IMR-90 (cell line): ENCODE measurements around the gene FAM219A. TPM values are rescaled to one million over a fixed set of nuclear protein-coding genes. Genes with fewer than 3 reads are reported as not detected.
A peak's percentile ranks its signal among the peaks of the same experiment; 100 is the strongest.

Experiments
- ATAC-seq: fragments of 200-7000 bp; cut with Tn5 transposase; 2 replicates; pipeline ENCODE4 v1.9.1; 2020; ENCODE audit warnings: low read depth, mild to moderate bottlenecking, moderate library complexity
- BruUV-seq: library from RNA; stranded (reverse); fragments of 400-500 nt; replicated peaks from 2 replicates; lab custom pipeline; 2021; lab: Mats Ljungman, UMichigan
- CTCF ChIA-PET: fragments of 300-600 bp; formaldehyde crosslinking; extraction: SDS; loops from one replicate; lab custom pipeline; 2021; ENCODE audit warnings: antibody characterized with exemption; lab: Yijun Ruan, JAX
- POLR2A ChIA-PET: fragments of 300-600 bp; sonication (Branson Sonifier 250); formaldehyde crosslinking; loops from one replicate; lab custom pipeline; 2022; ENCODE audit warnings: antibody characterized with exemption; ENCODE audit not compliant: unreplicated experiment; lab: Charles Lee
- DNase-seq: peaks from one replicate; pipeline ENCODE4 v3.0.0; 2013
- H2AFZ ChIP-seq: replicated peaks from 2 replicates; pipeline ENCODE3; 2013; ENCODE audit warnings: low read length, mild to moderate bottlenecking; ENCODE audit not compliant: poor library complexity
- H2AK5ac ChIP-seq: 2 replicates; pipeline ENCODE4 v1.6.1; 2013; ENCODE audit warnings: low read depth, low read length, inconsistent platforms
- H2AK9ac ChIP-seq: replicated peaks from 2 replicates; pipeline ENCODE3; 2013; ENCODE audit warnings: mild to moderate bottlenecking, low read depth, low read length, moderate library complexity; ENCODE audit not compliant: poor library complexity
- H2BK120ac ChIP-seq: 2 replicates; pipeline ENCODE4 v1.6.1; 2013; ENCODE audit warnings: low read depth, low read length, inconsistent platforms
- H2BK15ac ChIP-seq: 3 replicates; pipeline ENCODE4 v1.6.1; 2013; ENCODE audit warnings: low read depth, low read length, inconsistent platforms
- H2BK20ac ChIP-seq: 2 replicates; pipeline ENCODE4 v1.6.1; 2013; ENCODE audit warnings: low read depth, mild to moderate bottlenecking, inconsistent platforms, low read length, moderate library complexity
- H2BK5ac ChIP-seq: 2 replicates; pipeline ENCODE4 v1.6.1; 2013; ENCODE audit warnings: mild to moderate bottlenecking, low read depth, low read length, inconsistent platforms; ENCODE audit not compliant: poor library complexity, severe bottlenecking
- H3K14ac ChIP-seq: replicated peaks from 2 replicates; pipeline ENCODE4 v1.6.1; 2013; ENCODE audit warnings: low read depth, low read length, inconsistent platforms
- H3K18ac ChIP-seq: 2 replicates; pipeline ENCODE4 v1.6.1; 2013; ENCODE audit warnings: low read depth, low read length, control low read depth
- H3K23ac ChIP-seq: 2 replicates; pipeline ENCODE4 v1.6.1; 2013; ENCODE audit warnings: low read depth, low read length, inconsistent platforms
- H3K27ac ChIP-seq: 2 replicates; pipeline ENCODE4 v1.5.1; 2013; ENCODE audit warnings: mild to moderate bottlenecking, control low read depth, low read length; ENCODE audit not compliant: insufficient read depth
- H3K27me3 ChIP-seq: 2 replicates; pipeline ENCODE4 v1.6.1; 2013; ENCODE audit warnings: low read length; ENCODE audit not compliant: control insufficient read depth, insufficient read depth
- H3K36me3 ChIP-seq: 2 replicates; pipeline ENCODE4 v1.6.1; 2013; ENCODE audit warnings: low read length, mixed read lengths; ENCODE audit not compliant: control insufficient read depth, insufficient read depth
- H3K4ac ChIP-seq: 2 replicates; pipeline ENCODE4 v1.6.1; 2013; ENCODE audit warnings: low read depth, low read length, inconsistent platforms
- H3K4me1 ChIP-seq: 2 replicates; pipeline ENCODE4 v1.6.1; 2013; ENCODE audit warnings: low read length, mixed read lengths; ENCODE audit not compliant: control insufficient read depth, insufficient read depth
- H3K4me2 ChIP-seq: 2 replicates; pipeline ENCODE4 v1.6.1; 2013; ENCODE audit warnings: low read depth, mild to moderate bottlenecking, control low read depth, low read length, moderate library complexity
- H3K4me3 ChIP-seq: 2 replicates; pipeline ENCODE4 v1.5.1; 2013; ENCODE audit warnings: low read depth, mild to moderate bottlenecking, control low read depth, low read length, moderate library complexity; ENCODE audit not compliant: insufficient read depth
- H3K56ac ChIP-seq: 2 replicates; pipeline ENCODE4 v1.6.1; 2013; ENCODE audit warnings: low read length, inconsistent platforms; ENCODE audit not compliant: insufficient read depth; ENCODE audit errors: extremely low read depth
- H3K79me1 ChIP-seq, 2 experiments: 2 replicates each; pipeline ENCODE4 v1.6.1; 2013; ENCODE audit warnings: low read length in 2 of 2, inconsistent platforms in 1 of 2, low read depth in 1 of 2
- H3K9ac ChIP-seq: 2 replicates; pipeline ENCODE4 v1.6.1; 2013; ENCODE audit warnings: low read depth, low read length, control low read depth
- H3K9me1 ChIP-seq: 2 replicates; pipeline ENCODE4 v1.6.1; 2013; ENCODE audit warnings: low read length, inconsistent platforms; ENCODE audit not compliant: insufficient read depth
- H3K9me3 ChIP-seq: 2 replicates; pipeline ENCODE4 v1.6.1; 2013; ENCODE audit warnings: low read length; ENCODE audit not compliant: control insufficient read depth, insufficient read depth
- H4K20me1 ChIP-seq: 2 replicates; pipeline ENCODE4 v1.6.1; 2013; ENCODE audit warnings: low read length, inconsistent platforms; ENCODE audit not compliant: insufficient read depth
- H4K5ac ChIP-seq: 2 replicates; pipeline ENCODE4 v1.6.1; 2013; ENCODE audit warnings: mild to moderate bottlenecking, low read depth, low read length, control low read depth
- H4K8ac ChIP-seq, 2 experiments: 2 replicates each; pipeline ENCODE4 v1.6.1; 2013; ENCODE audit warnings: low read depth in 2 of 2, low read length in 2 of 2, control low read depth in 1 of 2, inconsistent platforms in 1 of 2
- H4K91ac ChIP-seq: 2 replicates; pipeline ENCODE4 v1.6.1; 2013; ENCODE audit warnings: low read depth, low read length, inconsistent platforms; ENCODE audit not compliant: insufficient read depth
- CEBPB ChIP-seq: IDR thresholded peaks from 2 replicates; pipeline ENCODE4 v1.6.1; 2012; ENCODE audit warnings: low read depth, low read length, improper control_type of control experiment
- CHD1 ChIP-seq: IDR thresholded peaks from 2 replicates; pipeline ENCODE4 v1.6.1; 2012; ENCODE audit warnings: low read depth, low read length, improper control_type of control experiment
- CTCF ChIP-seq: conservative IDR thresholded peaks from 2 replicates; pipeline ENCODE4 v1.5.1; 2012; ENCODE audit warnings: mild to moderate bottlenecking, low read depth, low read length, improper control_type of control experiment
- POLR2A ChIP-seq: IDR thresholded peaks from 2 replicates; pipeline ENCODE4 v1.6.1; 2012; ENCODE audit warnings: mild to moderate bottlenecking, low read depth, low read length
- RCOR1 ChIP-seq: IDR thresholded peaks from 2 replicates; pipeline ENCODE4 v1.6.1; 2012; ENCODE audit warnings: mild to moderate bottlenecking, low read length, improper control_type of control experiment; ENCODE audit not compliant: insufficient replicate concordance
- RFX5 ChIP-seq: IDR thresholded peaks from 2 replicates; pipeline ENCODE4 v1.8.0; 2012; ENCODE audit warnings: low read depth, mild to moderate bottlenecking, low read length, moderate library complexity
- SMC3 ChIP-seq: fragments of 150-350 bp; IDR thresholded peaks from 2 replicates; pipeline ENCODE4 v1.6.1; 2016; ENCODE audit warnings: low read depth, mild to moderate bottlenecking, antibody characterized with exemption, low read length, moderate library complexity
- USF2 ChIP-seq: fragments of 150-350 bp; IDR thresholded peaks from 2 replicates; pipeline ENCODE4 v1.6.1; 2017; ENCODE audit warnings: mild to moderate bottlenecking, antibody characterized with exemption, low read length, low read depth
- WGBS, 2 experiments: methylation state at CpG; one replicate each; pipeline versions ENCODE4 v1.1.5 to v1.1.7; 2013; ENCODE audit warnings: missing lambda C conversion rate in 2 of 2; ENCODE audit not compliant: insufficient read length in 1 of 2; ENCODE audit errors: extremely low coverage in 2 of 2; 5-methylcytosine and 5-hydroxymethylcytosine counted together
- dilution Hi-C: fragments of 300-500 bp; cut with HindIII; formaldehyde crosslinking; loops from one replicate; pipeline ENCODE4 v1.14.3; 2018; ENCODE audit warnings: low sequenced_read_pairs; ENCODE audit not compliant: unreplicated experiment
- in situ Hi-C: fragments of 300-500 bp; cut with MboI; formaldehyde crosslinking; loops from 3 replicates; pipeline ENCODE4 v1.14.3; 2019; ENCODE audit warnings: low sequenced_read_pairs, inconsistent platforms, mixed read lengths
- intact Hi-C: fragments of 100-400 bp; cut with micrococcal nuclease; formaldehyde crosslinking; loops from 2 replicates; pipeline ENCODE4 v1.10.0; 2022
- polyA plus RNA-seq, 3 experiments: library from polyadenylated mRNA; depleted of rRNA; stranded (reverse); fragments of >200 nt; gene quantifications; 2 replicates each; pipeline ENCODE4 v1.2.3, GENCODE V29; 2012; ENCODE audit warnings: low replicate concordance in 1 of 3
- total RNA-seq: library from RNA; depleted of rRNA; stranded (reverse); fragments of >200 nt; gene quantifications from 2 replicates; pipeline ENCODE4 v1.2.3, GENCODE V29; 2012

The FAM219A gene
- total and polyA plus RNA-seq, 2 of the 4 experiments (the other 2 are of a cell fraction): 4.8 to 20.8 TPM

- no peaks in the 10 kb centered on the region for H3K79me1 ChIP-seq
- H3K4me2 ChIP-seq: peak overlapping the region; percentile 79
- ATAC-seq (peak; percentile 41; the same call in 1 of the 2 replicates), DNase-seq (no peak)
- WGBS, 2 experiments: 37% methylated on average over 79 of the region's 105 CpGs; no CpG with 5 or more reads in 1 of the 2 experiments
- H3K56ac ChIP-seq: no peak overlapping the region
- no peak overlapping the region for H2AK9ac ChIP-seq
- no peak overlapping the region; the same call in 1 of the 2 replicates for H3K14ac ChIP-seq
- no peak overlapping the region for H2BK20ac ChIP-seq
- CTCF ChIA-PET: no interaction called here
- no peak overlapping the region for H4K5ac ChIP-seq
- H3K27me3 ChIP-seq: peaks cover 26% of the 10 kb centered on the region; the same call in 1 of the 2 replicates
- H2BK120ac ChIP-seq: no peak overlapping the region
- no peak overlapping the region for H2AK5ac ChIP-seq
- H3K4me1 ChIP-seq: peaks cover 2% of the 10 kb centered on the region; the same call in 1 of the 2 replicates
- H3K18ac ChIP-seq: no peak overlapping the region
- H3K9me1 ChIP-seq: peaks cover 4% of the 10 kb centered on the region; the same call in 1 of the 2 replicates
- POLR2A ChIA-PET: no interaction called here
- dilution Hi-C loops: no loop called here
- H2AFZ ChIP-seq: peak overlapping the region; percentile 85
- in situ Hi-C loops: no loop called here
- no peak overlapping the region for H3K23ac ChIP-seq
- intact Hi-C loops: no loop called here
- H3K4me3 ChIP-seq: peak overlapping the region; percentile 14
- no peak overlapping the region for H2BK15ac ChIP-seq
- no peak overlapping the region for H3K27ac ChIP-seq
- TF ChIP-seq USF2: no peak
- no peak for TF ChIP-seq CHD1
- TF ChIP-seq POLR2A: no peak
- TF ChIP-seq SMC3: no peak
- no peak for TF ChIP-seq CTCF
- TF ChIP-seq RCOR1: no peak
- TF ChIP-seq CEBPB: no peak
- TF ChIP-seq RFX5: no peak
- H3K9me3 ChIP-seq: peaks cover 12% of the 10 kb centered on the region; the same call in 1 of the 2 replicates
- H4K91ac ChIP-seq: no peak overlapping the region
- no peak overlapping the region for H2BK5ac ChIP-seq
- no peak overlapping the region for H3K4ac ChIP-seq
- H4K8ac ChIP-seq: no peak overlapping the region
- H3K36me3 ChIP-seq: peaks cover 3% of the 10 kb centered on the region; the same call in 1 of the 2 replicates
- no peaks in the 10 kb centered on the region; the same call in 1 of the 2 replicates for H4K20me1 ChIP-seq
- H3K9ac ChIP-seq: no peak overlapping the region
- BruUV-seq: no TSS peak
Measured at GRCh38 chr9:34370970-34371880, 87.1 kb downstream of the FAM219A start.
